Adrenal gland (tissue), 5 donors: ENCODE results near the gene FBXO30.

ENCODE experiments used
- CTCF ChIP-seq, 6 experiments: fragments of 450-650 bp in 4 of 6; fragments of 200-600 bp in 2 of 6; sonication (generic) in 1 of 6; IDR thresholded peaks; 1 replicate in 5 of 6; 2 replicates in 1 of 6; pipeline versions ENCODE4 v1.5.1 to v1.8.0; 2016 to 2021; ENCODE audit warnings: antibody characterized with exemption in 6 of 6, mild to moderate bottlenecking in 2 of 6, moderate library complexity in 1 of 6
- POLR2A ChIP-seq, 2 donors: fragments of 450-650 bp; IDR thresholded peaks; one replicate each; pipeline ENCODE4 v1.6.1; 2017; ENCODE audit warnings: antibody characterized with exemption in 2 of 2, mild to moderate bottlenecking in 2 of 2, moderate library complexity in 1 of 2
- donor health status: DM: no; HTN: no; CAD: no.

GRCh38 chr6:145813285-145814034, 1.1 kb downstream of the FBXO30 start:
- TF ChIP-seq CTCF (IDR thresholded peaks at IDR 0.05) (no peak), POLR2A (IDR thresholded peaks at IDR 0.05) (no peak)
